Sigmoid colon (tissue), 4 donors: ENCODE measurements around the gene GPR32.

Experiments
- CTCF ChIP-seq, 4 experiments: fragments of 450-650 bp in 3 of 4; fragments of 200-600 bp in 1 of 4; IDR thresholded peaks; one replicate each; pipeline ENCODE4 v1.5.1; 2016 to 2019; ENCODE audit warnings: antibody characterized with exemption in 4 of 4, mild to moderate bottlenecking in 3 of 4, moderate library complexity in 2 of 4
- EP300 ChIP-seq, 4 donors: sonication (generic); formaldehyde crosslinking; IDR thresholded peaks; one replicate each; pipeline ENCODE4 v1.6.1; 2017; ENCODE audit warnings: antibody characterized with exemption in 4 of 4

GRCh38 chr19:50753879-50754278, 16.4 kb upstream of the GPR32 start:
- TF ChIP-seq CTCF (IDR thresholded peaks at IDR 0.05) (no peak), EP300 (IDR thresholded peaks at IDR 0.05) (no peak)
